Erythroblast (primary cell): Measurements from ENCODE around the gene RBBP7.

Experiments used
- DNase-seq, 2 experiments: peaks; one replicate each; lab custom pipeline; 2025; lab: John Stamatoyannopoulos, UW
- GATA1 ChIP-seq: IDR thresholded peaks from 2 replicates; pipeline ENCODE4 v1.6.1; 2011; ENCODE audit warnings: low read depth, mild to moderate bottlenecking, control low read depth, low read length, moderate library complexity
- POLR2A ChIP-seq: IDR thresholded peaks from 2 replicates; pipeline ENCODE4 v1.6.1; 2011; ENCODE audit warnings: mild to moderate bottlenecking, low read length

Gene RBBP7

DNA sequence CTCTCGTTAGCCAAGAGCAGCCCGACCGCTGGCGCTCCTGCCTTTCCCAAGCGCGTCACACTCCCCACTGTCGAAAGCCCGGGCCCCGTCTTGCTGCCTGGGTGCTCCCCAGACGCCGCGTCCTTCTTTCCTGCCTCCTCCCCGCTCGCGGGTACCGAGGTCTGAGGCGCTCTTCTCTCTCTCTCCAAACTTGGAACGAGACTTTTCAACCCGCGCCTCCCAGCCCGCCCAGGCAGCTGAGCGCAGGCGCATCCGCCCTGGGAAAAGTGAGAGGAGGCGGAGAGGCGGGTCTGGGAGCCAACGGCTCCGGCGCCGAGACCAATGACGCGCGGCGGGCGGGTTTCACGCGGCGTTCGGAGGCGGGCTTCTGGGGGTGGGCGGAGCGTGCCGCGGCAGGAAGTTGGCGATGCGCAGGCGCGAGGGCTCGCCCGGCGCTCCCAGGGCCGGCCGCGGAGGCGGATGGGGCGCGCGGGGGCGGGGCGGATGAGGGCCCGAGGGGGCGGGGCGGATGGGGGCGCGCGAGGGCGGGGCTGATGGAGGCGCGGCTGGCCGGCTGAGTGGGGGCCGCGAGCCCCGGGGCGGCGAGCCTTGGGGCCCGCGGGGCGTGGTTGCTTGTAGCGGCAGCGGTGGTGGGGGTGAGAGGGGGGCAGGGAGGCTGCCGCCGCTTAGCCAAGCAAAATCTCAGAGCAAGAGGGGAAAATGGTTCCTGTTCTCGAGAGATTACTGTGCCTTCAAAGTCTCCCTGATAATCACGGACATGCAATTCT lies at the start of gene RBBP7:
RBBP7 (minus strand) TSS at position 268 of the 767 bp plus-strand sequence. CDS start 309 bp downstream, outside the sequence.
- DNase-seq: peak; percentile 93 to 96
- TF ChIP-seq POLR2A (peak; percentile 78), GATA1 (no peak)

DNA sequence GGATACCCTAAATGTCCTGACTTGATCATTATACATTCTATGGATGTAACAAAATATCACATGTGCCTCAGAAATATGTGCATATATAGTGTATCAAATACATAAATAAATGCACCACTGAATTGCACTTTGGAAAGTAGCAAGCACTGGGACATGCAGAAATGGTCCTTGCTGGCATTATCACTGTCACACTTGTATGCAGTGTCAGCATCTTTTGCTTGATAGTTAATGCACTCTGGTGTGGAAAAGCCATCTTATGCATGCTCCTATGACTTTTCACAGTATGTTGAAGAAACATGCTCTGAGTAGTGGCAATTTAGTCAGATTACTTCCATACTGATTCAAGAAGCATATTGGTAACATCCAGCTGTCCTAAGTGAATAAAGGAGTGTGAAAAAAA lies 48.8 kb upstream of the RBBP7 start:
- no peak for DNase-seq
- TF ChIP-seq GATA1: no peak
- TF ChIP-seq POLR2A: no peak

DNA sequence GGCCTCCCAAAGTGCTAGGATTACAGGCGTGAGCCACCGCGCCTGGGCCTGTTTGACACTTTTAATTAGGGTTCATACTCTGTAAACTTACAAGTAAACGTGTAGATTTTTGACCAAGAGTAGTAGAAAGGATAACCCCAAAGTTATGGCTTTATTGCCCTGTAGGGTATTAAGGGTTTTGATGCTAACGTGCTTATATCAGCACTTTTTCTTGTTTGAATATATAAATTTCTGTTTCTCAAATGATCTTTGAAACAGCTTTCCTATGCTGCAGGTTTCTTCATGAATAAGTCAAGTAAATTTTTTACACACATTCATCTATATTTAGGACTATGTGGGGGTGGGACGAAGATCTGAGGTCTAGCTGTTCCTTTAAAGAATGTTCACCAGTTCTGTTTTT lies 47.0 kb upstream of the RBBP7 start:
- TF ChIP-seq POLR2A (no peak), GATA1 (no peak)
- no peak for DNase-seq

DNA sequence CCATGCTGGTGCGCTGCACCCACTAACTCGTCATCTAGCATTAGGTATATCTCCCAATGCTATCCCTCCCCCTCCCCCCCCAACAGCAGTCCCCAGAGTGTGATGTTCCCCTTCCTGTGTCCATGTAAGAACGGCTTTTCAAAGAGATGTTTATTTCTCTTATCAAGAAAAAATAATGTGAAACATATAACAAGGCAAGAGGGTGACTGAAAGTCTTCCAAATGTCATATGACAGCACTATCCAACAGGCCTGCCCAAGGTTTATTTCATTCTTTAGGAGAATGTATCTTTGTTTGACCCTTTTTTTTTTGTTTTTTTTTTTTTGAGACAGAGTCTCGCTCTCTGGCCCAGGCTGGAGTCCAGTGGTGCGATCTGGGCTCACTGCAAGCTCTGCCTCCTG lies 46.4 kb upstream of the RBBP7 start:
- TF ChIP-seq POLR2A: no peak
- TF ChIP-seq GATA1: no peak
- no peak for DNase-seq

DNA sequence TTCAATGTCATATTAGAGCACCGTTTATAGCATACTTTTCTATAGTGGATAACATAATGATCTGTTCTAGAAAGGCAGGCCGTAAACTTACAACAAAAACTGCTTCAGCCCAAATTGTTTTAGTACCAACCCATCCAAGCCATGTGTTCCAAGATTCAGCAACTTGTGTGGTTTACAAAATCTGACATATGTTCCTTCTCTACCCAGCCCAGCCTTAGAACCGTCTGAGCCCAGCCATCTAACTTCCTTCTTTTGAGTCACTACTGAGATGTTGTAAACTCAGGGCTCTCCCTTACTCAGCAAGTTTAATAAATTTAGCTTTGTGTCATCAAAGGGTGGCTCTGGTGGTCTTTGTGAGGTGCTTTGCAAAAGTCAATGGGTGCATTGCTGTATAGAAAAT lies 43.9 kb upstream of the RBBP7 start:
- no peak for DNase-seq
- no peak for TF ChIP-seq POLR2A
- no peak for TF ChIP-seq GATA1

DNA sequence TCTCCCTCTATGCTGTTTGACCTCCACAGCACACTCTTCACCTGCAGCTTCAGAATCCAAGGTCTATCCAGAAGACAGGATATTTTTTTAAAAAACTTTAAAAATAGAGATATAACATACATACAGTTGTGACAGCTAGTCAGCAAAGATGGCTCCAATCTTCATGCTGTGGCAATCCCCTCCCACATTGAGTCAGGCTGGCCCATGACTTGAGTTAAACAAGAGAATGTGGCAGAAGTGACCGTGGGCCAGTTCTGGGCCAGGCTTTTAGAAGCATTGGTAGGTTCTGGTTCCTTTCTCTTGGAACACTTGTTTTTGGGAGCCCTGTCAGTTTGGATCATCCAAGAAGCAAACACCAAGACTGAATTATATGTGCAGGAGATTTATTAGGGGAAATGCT lies 40.2 kb upstream of the RBBP7 start:
- DNase-seq: no peak
- TF ChIP-seq GATA1 (no peak), POLR2A (no peak)

DNA sequence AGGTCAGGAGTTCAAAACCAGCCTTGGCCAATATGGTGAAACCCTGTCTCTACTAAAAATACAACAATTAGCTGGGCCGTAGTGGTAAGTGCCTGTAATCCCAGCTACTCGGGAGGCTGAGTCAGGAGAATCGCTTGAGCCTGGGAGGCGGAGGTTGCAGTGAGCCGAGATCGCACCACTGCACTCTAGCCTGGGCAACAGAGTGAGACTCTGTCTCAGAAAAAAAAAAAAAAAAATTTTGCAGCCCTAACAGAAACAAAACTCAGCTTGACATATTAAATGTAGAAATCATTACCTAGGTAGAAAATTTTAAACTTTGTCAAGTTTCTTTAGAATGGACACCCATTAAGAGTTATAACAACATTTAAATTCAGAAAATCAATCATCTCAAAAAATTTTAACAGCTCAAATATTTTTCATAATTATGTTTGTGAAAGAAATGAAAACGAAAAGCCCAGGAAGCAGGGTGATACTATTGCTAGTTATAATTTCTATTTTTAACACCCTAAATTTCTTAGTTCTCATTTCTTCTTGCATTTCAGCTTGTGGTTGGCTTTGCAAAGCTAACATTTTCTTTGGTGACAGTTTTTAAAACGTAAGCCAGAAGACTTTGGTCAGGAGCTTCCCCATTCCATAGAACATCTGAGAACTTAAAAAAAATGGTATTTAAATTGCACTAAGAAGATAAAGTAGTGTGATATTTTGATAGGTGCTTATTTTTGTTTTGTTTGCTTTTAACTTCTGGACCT lies 33.3 kb upstream of the RBBP7 start:
- TF ChIP-seq GATA1 (no peak), POLR2A (no peak)
- DNase-seq: no peak

DNA sequence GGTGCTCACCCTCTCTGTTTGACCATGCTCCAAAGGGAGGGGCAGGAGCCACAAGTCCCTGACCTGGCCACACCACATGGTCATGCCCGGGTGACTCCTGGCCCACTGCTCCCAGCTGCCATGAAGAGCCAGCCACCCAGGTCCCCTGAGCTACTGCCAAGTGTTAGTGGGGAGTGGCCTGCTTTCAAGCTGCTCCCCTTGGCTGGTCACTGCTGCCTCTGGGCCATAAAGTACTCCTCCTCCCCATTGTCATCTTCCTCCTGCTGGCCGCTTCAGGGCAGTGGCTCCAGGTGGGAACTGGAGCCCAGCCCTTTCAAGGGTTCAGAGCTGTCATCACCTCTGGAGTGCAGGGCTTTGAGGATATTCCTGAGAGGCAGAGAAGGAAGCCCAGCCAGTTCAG lies 27.3 kb upstream of the RBBP7 start:
- no peak for DNase-seq
- TF ChIP-seq POLR2A (no peak), GATA1 (no peak)

DNA sequence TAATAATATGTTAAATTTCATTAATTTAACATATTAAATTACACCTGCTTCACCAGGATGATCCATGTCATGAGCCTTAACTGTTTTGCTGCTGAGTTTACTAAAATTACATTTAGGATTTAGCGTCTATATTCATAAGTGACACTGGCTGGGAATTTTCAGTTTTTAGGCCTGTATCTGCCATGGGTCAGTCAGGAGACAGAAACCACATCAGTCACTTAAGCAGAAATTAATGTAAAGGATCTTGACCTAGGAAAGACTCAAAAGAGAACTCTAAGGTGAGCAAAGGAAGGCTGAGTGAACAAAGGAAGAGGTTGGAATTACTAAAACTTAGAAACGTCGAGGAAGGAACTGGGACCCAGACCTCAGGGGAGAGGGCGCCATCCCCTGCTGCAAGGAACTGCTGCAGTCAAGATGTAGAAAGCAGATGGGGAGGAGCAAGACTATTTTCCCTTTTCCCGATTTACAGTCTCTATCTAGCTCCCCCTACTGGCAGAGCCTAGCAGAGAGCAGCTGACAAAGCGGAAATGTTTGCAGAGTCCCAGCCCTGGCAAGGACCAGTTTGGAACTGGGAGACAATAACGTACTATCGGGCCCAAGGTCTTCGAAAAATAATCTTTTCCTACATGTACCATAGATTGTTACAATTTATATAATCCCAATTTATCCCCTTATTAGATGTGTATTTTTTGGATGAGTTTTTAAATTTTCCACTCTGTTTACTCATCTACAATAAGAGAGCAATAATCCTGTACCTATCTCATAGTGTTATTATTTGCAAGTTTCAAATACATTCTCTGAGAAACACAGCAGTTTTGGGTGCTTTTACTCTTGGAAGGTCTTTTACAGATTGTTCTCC lies 22.6 kb upstream of the RBBP7 start:
- no peak for TF ChIP-seq GATA1
- no peak for TF ChIP-seq POLR2A
- DNase-seq: peak; percentile 78 to 82

DNA sequence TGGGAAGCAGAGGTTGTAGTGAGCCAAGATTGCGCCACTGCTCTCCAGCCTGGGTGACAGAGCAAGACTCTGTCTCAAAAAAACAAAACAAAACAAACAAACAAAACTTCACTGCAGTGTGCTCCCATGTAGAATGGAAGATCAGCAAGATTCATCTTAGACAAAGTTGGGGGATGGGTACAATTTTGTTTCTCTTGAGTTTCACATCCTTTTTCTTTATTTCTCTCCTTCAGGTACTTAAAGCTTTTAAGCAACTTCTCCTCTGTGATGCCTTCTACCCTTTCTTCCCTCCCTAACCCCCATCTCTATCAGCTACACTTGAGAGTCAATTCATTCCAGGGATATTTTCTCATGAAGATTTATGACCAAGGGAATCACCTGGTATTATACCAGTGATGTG lies 15.5 kb upstream of the RBBP7 start:
- TF ChIP-seq GATA1: no peak
- TF ChIP-seq POLR2A: no peak
- DNase-seq: no peak

DNA sequence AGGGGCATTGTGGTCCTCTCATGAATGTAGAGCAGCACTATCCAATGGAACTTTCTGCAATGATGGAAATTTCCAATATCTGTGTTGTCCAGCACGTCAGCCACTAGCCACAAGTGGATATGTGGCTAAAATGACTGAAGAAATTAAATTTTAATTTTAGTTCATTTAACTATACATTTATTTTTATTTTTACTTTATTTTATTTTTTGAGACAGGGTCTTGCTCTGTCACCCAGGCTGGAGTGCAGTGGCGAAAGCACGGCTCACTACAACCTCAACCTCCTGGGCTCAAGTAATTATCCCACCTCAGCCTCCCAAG lies 13.3 kb upstream of the RBBP7 start:
- DNase-seq: no peak
- TF ChIP-seq GATA1 (no peak), POLR2A (no peak)

DNA sequence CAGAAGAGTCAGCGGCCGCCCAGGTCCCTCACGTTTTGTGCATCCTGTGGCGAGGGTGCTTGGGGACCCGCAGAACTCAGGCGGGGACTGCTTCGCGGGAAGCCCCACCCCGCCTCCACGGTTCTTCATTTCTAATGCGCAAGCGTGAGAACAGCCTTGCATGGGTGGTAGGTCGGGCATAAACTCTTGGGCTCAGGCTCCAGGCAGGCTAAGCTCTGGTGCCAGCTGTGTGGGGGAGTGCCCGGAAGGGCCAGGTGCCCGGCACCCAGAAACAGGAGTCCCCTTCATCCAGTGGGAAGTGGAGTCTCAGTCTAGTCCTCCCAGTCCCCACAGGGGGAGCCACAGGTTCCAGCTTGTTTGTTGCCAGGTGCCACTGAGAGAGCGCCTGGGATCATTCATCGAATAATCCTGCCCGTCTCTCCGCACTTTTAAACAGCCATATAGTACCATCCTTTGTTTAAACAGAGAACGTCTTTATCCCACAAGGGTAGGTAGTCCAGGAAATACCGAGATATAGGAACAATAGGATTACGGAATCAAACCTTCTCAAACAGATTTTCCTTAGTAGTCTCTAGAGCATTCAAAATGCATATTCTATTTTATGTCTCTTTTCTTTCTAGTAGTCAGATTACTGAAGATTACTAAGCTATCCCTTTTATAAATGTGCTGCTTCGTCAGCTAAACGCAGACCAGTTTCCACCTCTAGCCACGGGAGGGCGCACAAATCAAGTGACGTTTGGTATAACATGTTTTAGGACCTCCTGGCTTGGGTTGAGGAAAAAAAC lies 12.7 kb upstream of the RBBP7 start:
- peak; percentile 72 to 79 for DNase-seq
- TF ChIP-seq POLR2A (peak; percentile 27), GATA1 (no peak)

DNA sequence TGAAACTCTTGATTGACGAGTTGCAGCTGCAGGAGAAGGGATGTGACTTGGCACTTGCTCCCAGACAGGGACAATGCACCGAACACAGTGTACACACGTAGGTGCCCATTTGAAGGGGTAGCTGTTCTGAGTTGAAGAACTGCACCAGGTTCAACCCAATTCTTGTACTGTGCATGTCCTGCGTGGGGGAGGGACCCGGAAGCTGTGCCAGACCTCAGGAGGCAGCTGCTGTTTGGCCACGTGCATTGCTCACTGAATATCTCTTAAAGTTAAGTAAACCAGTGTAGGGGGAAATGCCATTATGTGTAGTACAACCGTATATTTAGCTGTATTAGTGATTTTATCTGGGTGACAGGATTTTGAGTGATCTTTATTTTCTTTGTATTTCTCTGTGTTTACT lies 12.0 kb upstream of the RBBP7 start:
- TF ChIP-seq GATA1 (no peak), POLR2A (no peak)
- DNase-seq: peak; percentile 2 to 19
